GM23338 (cell line): ENCODE data around the gene ANKRD6. TPM values are rescaled to one million over a fixed set of nuclear protein-coding genes. Genes with fewer than 3 reads are reported as not detected.

Source experiments
- ATAC-seq: fragments of 200-7000 bp; cut with Tn5 transposase; 3 replicates; pipeline ENCODE4 v1.9.1; 2020
- DNase-seq: peaks from one replicate; pipeline ENCODE4 v3.0.0-alpha.2; 2015; ENCODE audit warnings: low spot score
- H2AFZ ChIP-seq: fragments of 200-600 bp; sonication (generic); 2 replicates; pipeline ENCODE4 v1.8.0; 2016; ENCODE audit warnings: antibody characterized with exemption, mild to moderate bottlenecking, moderate library complexity
- H3F3A ChIP-seq: fragments of 200-600 bp; sonication (generic); replicated peaks from 2 replicates; pipeline ENCODE4 v1.8.0; 2017; ENCODE audit warnings: antibody characterized with exemption, mixed run types, low read depth
- H3K27ac ChIP-seq: fragments of 200-600 bp; sonication (generic); 2 replicates; pipeline ENCODE4 v1.6.1; 2016; ENCODE audit warnings: low read depth
- H3K27me3 ChIP-seq: fragments of 200-600 bp; sonication (generic); 2 replicates; pipeline ENCODE4 v1.8.0; 2016; ENCODE audit warnings: mild to moderate bottlenecking, mixed run types, moderate library complexity; ENCODE audit not compliant: insufficient read depth
- H3K36me3 ChIP-seq: fragments of 200-600 bp; sonication (generic); 2 replicates; pipeline ENCODE4 v1.8.0; 2016; ENCODE audit warnings: mild to moderate bottlenecking; ENCODE audit not compliant: insufficient read depth
- H3K4me1 ChIP-seq: fragments of 200-600 bp; sonication (generic); 2 replicates; pipeline ENCODE4 v1.8.0; 2016; ENCODE audit warnings: mild to moderate bottlenecking, moderate library complexity; ENCODE audit not compliant: insufficient read depth
- H3K4me2 ChIP-seq: fragments of 200-600 bp; sonication (generic); 2 replicates; pipeline ENCODE4 v1.7.1; 2017; ENCODE audit warnings: mixed run types
- H3K4me3 ChIP-seq: fragments of 200-600 bp; sonication (generic); 2 replicates; pipeline ENCODE4 v1.6.1; 2016; ENCODE audit warnings: mixed run types
- H3K79me2 ChIP-seq: fragments of 200-600 bp; sonication (generic); replicated peaks from 2 replicates; pipeline ENCODE4 v1.8.0; 2017; ENCODE audit warnings: mild to moderate bottlenecking; ENCODE audit not compliant: insufficient read depth
- H3K9me2 ChIP-seq: fragments of 200-600 bp; sonication (generic); 2 replicates; pipeline ENCODE4 v1.8.0; 2017; ENCODE audit not compliant: insufficient read depth
- H4K20me1 ChIP-seq: fragments of 200-600 bp; sonication (generic); replicated peaks from 2 replicates; pipeline ENCODE4 v1.8.0; 2017; ENCODE audit warnings: mild to moderate bottlenecking; ENCODE audit not compliant: insufficient read depth
- H3K27ac Mint-ChIP-seq: 2 replicates; pipeline ENCODE4 v1.8.0; 2020; ENCODE audit warnings: inconsistent platforms, mild to moderate bottlenecking, moderate library complexity, mixed read lengths
- H3K27me3 Mint-ChIP-seq: 3 replicates; pipeline ENCODE4 v1.8.0; 2022; ENCODE audit warnings: low read depth, mild to moderate bottlenecking, moderate library complexity, mixed read lengths, inconsistent platforms; ENCODE audit not compliant: insufficient read depth, poor library complexity
- H3K36me3 Mint-ChIP-seq: 3 replicates; pipeline ENCODE4 v1.8.0; 2021; ENCODE audit warnings: low read depth, mild to moderate bottlenecking, inconsistent platforms, moderate library complexity, mixed read lengths
- H3K4me1 Mint-ChIP-seq: 3 replicates; pipeline ENCODE4 v1.8.0; 2020; ENCODE audit warnings: mild to moderate bottlenecking, inconsistent platforms, mixed read lengths
- H3K4me3 Mint-ChIP-seq: 3 replicates; pipeline ENCODE4 v1.8.0; 2021; ENCODE audit warnings: moderate library complexity, mild to moderate bottlenecking, inconsistent platforms, mixed read lengths
- H3K9me3 Mint-ChIP-seq: 3 replicates; pipeline ENCODE4 v1.8.0; 2020; ENCODE audit warnings: moderate library complexity, mild to moderate bottlenecking, inconsistent platforms, mixed read lengths
- CREB1 ChIP-seq: fragments of 250-450 bp; sonication (Bioruptor Pico); IDR thresholded peaks from 2 replicates; pipeline ENCODE4 v1.5.0; 2020; ENCODE audit warnings: low read depth, mild to moderate bottlenecking, moderate library complexity
- CTCF ChIP-seq, 2 experiments: fragments of 200-600 bp in 1 of 2; sonication (generic) in 1 of 2; conservative IDR thresholded peaks; 2 replicates each; pipeline versions ENCODE4 v1.5.1 to v1.6.1; 2016 to 2017; ENCODE audit warnings: antibody characterized with exemption in 2 of 2, low read depth in 2 of 2, mild to moderate bottlenecking in 2 of 2, moderate library complexity in 1 of 2
- ETS1 ChIP-seq: IDR thresholded peaks from 2 replicates; pipeline ENCODE4 v1.6.1; 2016; ENCODE audit warnings: antibody characterized with exemption
- EZH2 ChIP-seq: fragments of 200-600 bp; sonication (generic); IDR thresholded peaks from one replicate; pipeline ENCODE4 v1.8.0; 2017; ENCODE audit warnings: antibody characterized with exemption, mild to moderate bottlenecking, low read depth; ENCODE audit not compliant: unreplicated experiment
- JUNB ChIP-seq: IDR thresholded peaks from one replicate; pipeline ENCODE4 v1.6.1; 2016; ENCODE audit warnings: antibody characterized with exemption; ENCODE audit not compliant: unreplicated experiment
- NANOG ChIP-seq: IDR thresholded peaks from 2 replicates; pipeline ENCODE4 v1.6.1; 2016; ENCODE audit warnings: antibody characterized with exemption, borderline replicate concordance
- REST ChIP-seq: IDR thresholded peaks from one replicate; pipeline ENCODE4 v1.6.1; 2018; ENCODE audit warnings: antibody characterized with exemption; ENCODE audit not compliant: unreplicated experiment
- STAT1 ChIP-seq: IDR thresholded peaks from one replicate; pipeline ENCODE4 v1.6.1; 2016; ENCODE audit warnings: antibody characterized with exemption; ENCODE audit not compliant: unreplicated experiment
- ZNF114 ChIP-seq: fragments of 250-450 bp; sonication (Bioruptor Pico); IDR thresholded peaks from 2 replicates; pipeline ENCODE4 v1.5.0; 2020; ENCODE audit warnings: mild to moderate bottlenecking, moderate library complexity
- ZNF331 ChIP-seq: fragments of 250-450 bp; sonication (Bioruptor Pico); IDR thresholded peaks from 2 replicates; pipeline ENCODE4 v1.5.0; 2020; ENCODE audit warnings: low read depth, mild to moderate bottlenecking, moderate library complexity
- polyA plus RNA-seq: library from polyadenylated mRNA; unstranded; fragments of >200 nt; fragmentation: Nextera tagmentation; extraction: Ambion mirVana; gene quantifications from 2 replicates; pipeline ENCODE4 v1.2.1, GENCODE V29; 2016
- total RNA-seq: library from RNA; depleted of rRNA; stranded (reverse); fragments of >200 nt; shearing (Covaris generic); gene quantifications from 2 replicates; pipeline ENCODE4 v1.2.3, GENCODE V29; 2014

ANKRD6 gene
- total and polyA plus RNA-seq, 2 experiments from 2014 or later = 3.2 to 9.2 TPM

GRCh38 chr6:89462503-89462902 lies 29.6 kb downstream of the ANKRD6 start:
- H2AFZ ChIP-seq = no peak overlapping the region
- H3K27ac ChIP-seq = no peak overlapping the region
- H3K27ac Mint-ChIP-seq = no peak overlapping the region
- no peaks in the 10 kb centered on the region; the same call in 1 of the 2 replicates for H4K20me1 ChIP-seq
- H3K27me3 ChIP-seq = no peaks in the 10 kb centered on the region
- no peaks in the 10 kb centered on the region for H3K36me3 Mint-ChIP-seq
- no peaks in the 10 kb centered on the region for H3K9me3 Mint-ChIP-seq
- H3F3A ChIP-seq = no peaks in the 10 kb centered on the region
- ATAC-seq (no peak), DNase-seq (no peak)
- no peak overlapping the region for H3K4me2 ChIP-seq
- H3K4me3 Mint-ChIP-seq = no peak overlapping the region
- H3K36me3 ChIP-seq = no peaks in the 10 kb centered on the region
- H3K4me1 ChIP-seq = no peaks in the 10 kb centered on the region
- peaks cover 4% of the 10 kb centered on the region; the same call in 2 of the 3 replicates for H3K4me1 Mint-ChIP-seq
- peaks cover 1% of the 10 kb centered on the region for H3K27me3 Mint-ChIP-seq
- no peak overlapping the region for H3K4me3 ChIP-seq
- no peaks in the 10 kb centered on the region for H3K79me2 ChIP-seq
- no peaks in the 10 kb centered on the region for H3K9me2 ChIP-seq
- TF ChIP-seq ZNF114 (CRISPR knock-in tag) (no peak), JUNB (no peak), REST (no peak)

- Histone ChIP-seq H3K27me3 (no peaks in the 10 kb centered on the region), H3K4me1 (0 out of 2 replicates have a peak, but pooled peaks cover 6% of the 10 kb centered on the region), H3K4me3 (no peak overlapping the region), H3K36me3 (no peaks in the 10 kb centered on the region), H3K27ac (no peak overlapping the region), H4K20me1 (no peaks in the 10 kb centered on the region; the same call in 1 of the 2 replicates), H3K4me2 (no peak overlapping the region), H2AFZ (no peak overlapping the region), H3K9me2 (no peaks in the 10 kb centered on the region), H3F3A (no peaks in the 10 kb centered on the region), H3K79me2 (no peaks in the 10 kb centered on the region)
- Mint-ChIP-seq H3K27ac (no peak overlapping the region), H3K27me3 (peaks cover 1% of the 10 kb centered on the region), H3K4me3 (no peak overlapping the region), H3K36me3 (no peaks in the 10 kb centered on the region), H3K4me1 (peaks cover 12% of the 10 kb centered on the region; the same call in 2 of the 3 replicates), H3K9me3 (no peaks in the 10 kb centered on the region)
- ATAC-seq = no peak
- DNase-seq = no peak
- no peak for TF ChIP-seq CTCF (conservative IDR thresholded peaks at IDR 0.05; ENCODE audit: low read depth in 2 of 2)
- TF ChIP-seq NANOG = no peak
- TF ChIP-seq JUNB = no peak
- no peak for TF ChIP-seq EZH2
- TF ChIP-seq ETS1 = no peak
- TF ChIP-seq CREB1 = no peak
- no peak for TF ChIP-seq REST
- no peak for TF ChIP-seq ZNF331 (CRISPR knock-in tag)
- no peak for TF ChIP-seq STAT1
Measured at GRCh38 chr6:89464295-89464694, 31.3 kb downstream of the ANKRD6 start.
